H1 (cell line): ENCODE measurements around the gene RBM27. TPM values are rescaled to one million over a fixed set of nuclear protein-coding genes. Genes with fewer than 3 reads are reported as not detected.

ENCODE experiments used
- CTCF ChIA-PET: fragments of 300-600 bp; sonication (Branson Sonifier 250); formaldehyde crosslinking; loops from one replicate; lab custom pipeline; 2021; ENCODE audit not compliant: partially characterized antibody; lab: Charles Lee
- POLR2A ChIA-PET: fragments of 300-600 bp; sonication (Branson Sonifier 250); formaldehyde crosslinking; loops from one replicate; lab custom pipeline; 2021; ENCODE audit warnings: inconsistent platforms; ENCODE audit not compliant: partially characterized antibody; lab: Charles Lee
- DNase-seq, 2 experiments: peaks; one replicate each; pipeline versions ENCODE4 v3.0.0 to v3.0.0-alpha.2; 2010 to 2022; ENCODE audit warnings: low spot score in 2 of 2, low read depth in 1 of 2, mixed read lengths in 1 of 2
- FAIRE-seq: peaks from 2 replicates; lab custom pipeline; 2011; peaks lifted over from hg19 to GRCh38; lab: Jason Lieb, UNC
- H2AFZ ChIP-seq: 2 replicates; pipeline ENCODE4 v1.8.1; 2012; ENCODE audit warnings: low read length, inconsistent platforms
- H2AK5ac ChIP-seq: 2 replicates; pipeline ENCODE4 v1.6.1; 2013; ENCODE audit warnings: low read depth, low read length
- H2BK120ac ChIP-seq: replicated peaks from 2 replicates; pipeline ENCODE3; 2013; ENCODE audit warnings: low read depth, low read length, inconsistent platforms
- H2BK12ac ChIP-seq: 2 replicates; pipeline ENCODE4 v1.6.1; 2013; ENCODE audit warnings: low read depth, low read length
- H2BK15ac ChIP-seq: 2 replicates; pipeline ENCODE4 v1.6.1; 2013; ENCODE audit warnings: low read length
- H2BK20ac ChIP-seq: 2 replicates; pipeline ENCODE4 v1.6.1; 2013; ENCODE audit warnings: low read length
- H2BK5ac ChIP-seq: 2 replicates; pipeline ENCODE4 v1.6.1; 2013; ENCODE audit warnings: low read depth, low read length
- H3K14ac ChIP-seq: 2 replicates; pipeline ENCODE4 v1.6.1; 2013; ENCODE audit warnings: inconsistent platforms; ENCODE audit not compliant: insufficient read length
- H3K18ac ChIP-seq: 2 replicates; pipeline ENCODE4 v1.6.1; 2013; ENCODE audit warnings: low read length; ENCODE audit errors: extremely low read depth
- H3K23ac ChIP-seq: 2 replicates; pipeline ENCODE4 v1.6.1; 2013; ENCODE audit warnings: inconsistent platforms; ENCODE audit not compliant: insufficient read length
- H3K23me2 ChIP-seq: 2 replicates; pipeline ENCODE4 v1.6.1; 2013; ENCODE audit warnings: low read depth, low read length
- H3K27ac ChIP-seq: 2 replicates; pipeline ENCODE4 v1.6.1; 2011; ENCODE audit warnings: low read depth, low read length, inconsistent platforms
- H3K27me3 ChIP-seq, 4 experiments: replicated peaks in 1 of 4; 1 replicate in 1 of 4; 2 replicates in 3 of 4; pipeline versions ENCODE4 v1.6.1 to v1.8.1; 2011 to 2013; ENCODE audit warnings: low read length in 3 of 4, mild to moderate bottlenecking in 3 of 4, inconsistent platforms in 2 of 4, mixed read lengths in 2 of 4, moderate library complexity in 1 of 4; ENCODE audit not compliant: control insufficient read depth in 3 of 4, insufficient read depth in 3 of 4; ENCODE audit errors: extremely low read depth in 1 of 4
- H3K36me3 ChIP-seq, 4 experiments: 2 replicates each; pipeline versions ENCODE4 v1.6.1 to v1.8.1; 2011 to 2013; ENCODE audit warnings: mild to moderate bottlenecking in 4 of 4, low read length in 3 of 4, moderate library complexity in 2 of 4, control low read depth in 1 of 4, inconsistent platforms in 1 of 4; ENCODE audit not compliant: insufficient read depth in 4 of 4, control insufficient read depth in 2 of 4
- H3K4ac ChIP-seq: replicated peaks from 2 replicates; pipeline ENCODE3; 2013; ENCODE audit warnings: low read length, low read depth, mixed read lengths, inconsistent platforms; ENCODE audit not compliant: insufficient read length
- H3K4me1 ChIP-seq, 4 experiments: replicated peaks in 1 of 4; 1 replicate in 1 of 4; 2 replicates in 3 of 4; pipeline versions ENCODE4 v1.6.1 to v1.8.1; 2011 to 2013; ENCODE audit warnings: low read length in 3 of 4, inconsistent platforms in 2 of 4, mixed read lengths in 1 of 4; ENCODE audit not compliant: insufficient read depth in 4 of 4, control insufficient read depth in 3 of 4
- H3K4me2 ChIP-seq, 2 experiments: 2 replicates each; pipeline versions ENCODE4 v1.6.1 to v1.8.1; 2011 to 2013; ENCODE audit warnings: low read depth in 2 of 2, low read length in 2 of 2, control low read depth in 1 of 2, inconsistent platforms in 1 of 2, mild to moderate bottlenecking in 1 of 2; ENCODE audit not compliant: insufficient read depth in 1 of 2
- H3K4me3 ChIP-seq, 4 experiments: fragments of 200-600, 300-600 bp in 1 of 4; sonication (generic), shearing (Covaris generic), sonication (Bioruptor Twin) in 1 of 4; 2 replicates each; pipeline versions ENCODE4 v1.5.1 to v1.8.1; 2011 to 2016; ENCODE audit warnings: low read length in 4 of 4, low read depth in 3 of 4, control low read depth in 2 of 4, inconsistent platforms in 2 of 4, mild to moderate bottlenecking in 2 of 4, mixed read lengths in 1 of 4, moderate library complexity in 1 of 4; ENCODE audit not compliant: insufficient read depth in 2 of 4; ENCODE audit errors: extremely low read depth in 1 of 4
- H3K56ac ChIP-seq: replicated peaks from 2 replicates; pipeline ENCODE3; 2013; ENCODE audit warnings: low read depth, mild to moderate bottlenecking, mixed read lengths, low read length, inconsistent platforms; ENCODE audit not compliant: insufficient read length
- H3K79me1 ChIP-seq: 2 replicates; pipeline ENCODE4 v1.6.1; 2013; ENCODE audit warnings: low read depth, low read length, control low read depth
- H3K79me2 ChIP-seq, 2 experiments: 2 replicates each; pipeline versions ENCODE4 v1.6.1 to v1.8.1; 2012 to 2013; ENCODE audit warnings: low read length in 2 of 2, mild to moderate bottlenecking in 2 of 2, inconsistent platforms in 1 of 2; ENCODE audit not compliant: insufficient read depth in 2 of 2, control insufficient read depth in 1 of 2
- H3K9ac ChIP-seq, 4 experiments: replicated peaks in 1 of 4; 1 replicate in 1 of 4; 2 replicates in 3 of 4; pipeline versions ENCODE4 v1.6.1 to v1.8.1; 2011 to 2013; ENCODE audit warnings: low read depth in 3 of 4, low read length in 3 of 4, control low read depth in 2 of 4, mild to moderate bottlenecking in 2 of 4, moderate library complexity in 2 of 4, inconsistent platforms in 1 of 4; ENCODE audit errors: extremely low read depth in 1 of 4
- H3K9me3 ChIP-seq, 2 experiments: 2 replicates each; pipeline versions ENCODE4 v1.6.1 to v1.8.1; 2012 to 2013; ENCODE audit warnings: mild to moderate bottlenecking in 2 of 2, moderate library complexity in 2 of 2, control low read depth in 1 of 2, inconsistent platforms in 1 of 2, low read depth in 1 of 2, low read length in 1 of 2, mixed read lengths in 1 of 2; ENCODE audit not compliant: insufficient read depth in 2 of 2
- H4K20me1 ChIP-seq, 2 experiments: replicated peaks in 1 of 2; 2 replicates each; pipeline versions ENCODE3 to v1.8.1; 2011 to 2013; ENCODE audit warnings: inconsistent platforms in 2 of 2, low read length in 2 of 2, mild to moderate bottlenecking in 1 of 2; ENCODE audit not compliant: insufficient read depth in 2 of 2, control insufficient read depth in 1 of 2
- H4K5ac ChIP-seq: 2 replicates; pipeline ENCODE4 v1.6.1; 2013; ENCODE audit warnings: low read length, low read depth, mixed read lengths, inconsistent platforms; ENCODE audit not compliant: insufficient read length
- H4K8ac ChIP-seq: 2 replicates; pipeline ENCODE4 v1.8.0; 2013; ENCODE audit warnings: mild to moderate bottlenecking, moderate library complexity, low read length, inconsistent platforms; ENCODE audit not compliant: insufficient read depth; ENCODE audit errors: extremely low read depth
- H4K91ac ChIP-seq: replicated peaks from 2 replicates; pipeline ENCODE3; 2013; ENCODE audit warnings: low read length, mixed read lengths, inconsistent platforms; ENCODE audit not compliant: insufficient read length
- BRCA1 ChIP-seq: IDR thresholded peaks from 2 replicates; pipeline ENCODE4 v1.6.1; 2012; ENCODE audit warnings: low read depth, low read length, improper control_type of control experiment
- CBX8 ChIP-seq: fragments of 300-800, 300-1000 bp; sonication (generic); IDR thresholded peaks from 2 replicates; pipeline ENCODE4 v1.7.1; 2016; ENCODE audit warnings: low read depth, low read length, borderline replicate concordance
- CTBP2 ChIP-seq: IDR thresholded peaks from 2 replicates; pipeline ENCODE4 v1.7.0; 2011; ENCODE audit warnings: borderline replicate concordance, mild to moderate bottlenecking, moderate library complexity, mixed read lengths, low read length; ENCODE audit not compliant: insufficient read depth, insufficient read length
- GABPA ChIP-seq: IDR thresholded peaks from 2 replicates; pipeline ENCODE4 v1.6.1; 2011; ENCODE audit warnings: mild to moderate bottlenecking, low read length, moderate library complexity, borderline replicate concordance; ENCODE audit not compliant: insufficient read depth
- NRF1 ChIP-seq: IDR thresholded peaks from 2 replicates; pipeline ENCODE4 v1.6.1; 2011; ENCODE audit warnings: mild to moderate bottlenecking, low read depth, low read length, improper control_type of control experiment
- RFX5 ChIP-seq: IDR thresholded peaks from 2 replicates; pipeline ENCODE4 v1.6.1; 2011; ENCODE audit warnings: low read depth, low read length, improper control_type of control experiment, borderline replicate concordance
- SAP30 ChIP-seq: fragments of 300-600 bp; sonication (generic); IDR thresholded peaks from 2 replicates; pipeline ENCODE4 v1.7.1; 2012; ENCODE audit warnings: low read length, moderate library complexity, mild to moderate bottlenecking, inconsistent platforms; ENCODE audit not compliant: insufficient read depth, insufficient replicate concordance
- SP4 ChIP-seq: IDR thresholded peaks from 2 replicates; pipeline ENCODE4 v1.6.1; 2012; ENCODE audit warnings: low read length, inconsistent platforms
- TBP ChIP-seq: IDR thresholded peaks from 2 replicates; pipeline ENCODE4 v1.6.1; 2011; ENCODE audit warnings: low read depth, low read length, improper control_type of control experiment
- polyA plus RNA-seq, 7 experiments: library from polyadenylated mRNA; depleted of rRNA in 3 of 7; stranded (reverse) in 5 of 7; unstranded in 2 of 7; fragments of >200 nt in 5 of 7; fragments of 200-250 nt in 2 of 7; gene quantifications; 1 replicate in 5 of 7; 2 replicates in 1 of 7; 4 replicates in 1 of 7; pipeline versions ENCODE4 v1.2.1 to v1.2.3, GENCODE V29; 2011 to 2013; ENCODE audit warnings: missing spikeins in 2 of 7, mixed read lengths in 2 of 7
- total RNA-seq: library from RNA; stranded (reverse); fragmentation: NEBNext Ultra II Directional; extraction: Animal tissue kit (Norgen Biotek cat#: 25700); gene quantifications from 2 replicates; pipeline ENCODE4 v1.2.1, GENCODE V29; 2021
- TF ChIP-seq, protein P1 (sequence below): IDR thresholded peaks from 2 replicates; pipeline ENCODE4 v1.6.1; 2012; ENCODE audit warnings: low read length, inconsistent platforms
- TF ChIP-seq, protein P2 (sequence below): IDR thresholded peaks from 2 replicates; pipeline ENCODE4 v1.6.1; 2012; ENCODE audit warnings: inconsistent platforms
- TF ChIP-seq, protein P3 (sequence below): IDR thresholded peaks from 2 replicates; pipeline ENCODE4 v1.6.1; 2011; ENCODE audit warnings: low read length, improper control_type of control experiment

RBM27 gene
- total and polyA plus RNA-seq, 2 of the 8 experiments (the other 6 are each of a cell fraction or from before 2014, with no cell fraction given) = 13.1 to 42.9 TPM

GRCh38 chr5:146229222-146229621 is 25.8 kb downstream of the RBM27 start:
- Histone ChIP-seq H3K18ac (no peak overlapping the region), H4K8ac (no peak overlapping the region), H3K79me2 (peaks cover 0 to 9% of the 10 kb centered on the region in 2 experiments; a peak in 2 of 4 replicates), H3K56ac (no peak overlapping the region), H4K20me1 (no peaks in the 10 kb centered on the region), H2BK15ac (no peak overlapping the region), H2BK120ac (no peak overlapping the region), H3K79me1 (no peaks in the 10 kb centered on the region), H3K4me1 (no peaks in the 10 kb centered on the region), H4K5ac (no peak overlapping the region), H2BK5ac (no peak overlapping the region), H2BK20ac (no peak overlapping the region), H3K36me3 (peaks cover 3 to 65% (median 32%) of the 10 kb centered on the region in 4 experiments), H3K14ac (no peak overlapping the region), H2BK12ac (no peak overlapping the region), H3K27ac (no peak overlapping the region), H3K9ac (no peak overlapping the region), H3K27me3 (no peaks in the 10 kb centered on the region), H2AFZ (no peak overlapping the region), H3K23me2 (no peaks in the 10 kb centered on the region), H4K91ac (no peak overlapping the region), H3K23ac (no peak overlapping the region), H3K4me3 (no peak overlapping the region), H3K4me2 (no peak overlapping the region), H2AK5ac (no peak overlapping the region), H3K9me3 (no peaks in the 10 kb centered on the region), H3K4ac (no peak overlapping the region)
- DNase-seq = no peak
- ChIA-PET CTCF (interaction anchor here (1.5 kb wide), 1 partner anchor 27 kb away, joined by 3 read pairs; no protein-coding TSS in a partner anchor), POLR2A (interaction anchor here (1.0 kb wide), 2 partner anchors 11 to 46 kb away, joined by 3 read pairs; partner anchors contain the start of gene LARS1)
- FAIRE-seq = no peak
- TF ChIP-seq CBX8 (no peak), SAP30 (no peak), TBP (no peak), CTBP2 (no peak), NRF1 (no peak), BRCA1 (no peak), RFX5 (no peak), SP4 (no peak), GABPA (no peak)
- TF ChIP-seq, protein P1, sequence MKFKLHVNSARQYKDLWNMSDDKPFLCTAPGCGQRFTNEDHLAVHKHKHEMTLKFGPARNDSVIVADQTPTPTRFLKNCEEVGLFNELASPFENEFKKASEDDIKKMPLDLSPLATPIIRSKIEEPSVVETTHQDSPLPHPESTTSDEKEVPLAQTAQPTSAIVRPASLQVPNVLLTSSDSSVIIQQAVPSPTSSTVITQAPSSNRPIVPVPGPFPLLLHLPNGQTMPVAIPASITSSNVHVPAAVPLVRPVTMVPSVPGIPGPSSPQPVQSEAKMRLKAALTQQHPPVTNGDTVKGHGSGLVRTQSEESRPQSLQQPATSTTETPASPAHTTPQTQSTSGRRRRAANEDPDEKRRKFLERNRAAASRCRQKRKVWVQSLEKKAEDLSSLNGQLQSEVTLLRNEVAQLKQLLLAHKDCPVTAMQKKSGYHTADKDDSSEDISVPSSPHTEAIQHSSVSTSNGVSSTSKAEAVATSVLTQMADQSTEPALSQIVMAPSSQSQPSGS = no peak
- TF ChIP-seq, protein P2, sequence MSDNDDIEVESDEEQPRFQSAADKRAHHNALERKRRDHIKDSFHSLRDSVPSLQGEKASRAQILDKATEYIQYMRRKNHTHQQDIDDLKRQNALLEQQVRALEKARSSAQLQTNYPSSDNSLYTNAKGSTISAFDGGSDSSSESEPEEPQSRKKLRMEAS = no peak
- TF ChIP-seq, protein P3, sequence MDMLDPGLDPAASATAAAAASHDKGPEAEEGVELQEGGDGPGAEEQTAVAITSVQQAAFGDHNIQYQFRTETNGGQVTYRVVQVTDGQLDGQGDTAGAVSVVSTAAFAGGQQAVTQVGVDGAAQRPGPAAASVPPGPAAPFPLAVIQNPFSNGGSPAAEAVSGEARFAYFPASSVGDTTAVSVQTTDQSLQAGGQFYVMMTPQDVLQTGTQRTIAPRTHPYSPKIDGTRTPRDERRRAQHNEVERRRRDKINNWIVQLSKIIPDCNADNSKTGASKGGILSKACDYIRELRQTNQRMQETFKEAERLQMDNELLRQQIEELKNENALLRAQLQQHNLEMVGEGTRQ = no peak
